H1 (cell line): Measurements from ENCODE around the gene SMG5. TPM values are rescaled to one million over a fixed set of nuclear protein-coding genes. Genes with fewer than 3 reads are reported as not detected.

Experiments used
- CTCF ChIA-PET: fragments of 300-600 bp; sonication (Branson Sonifier 250); formaldehyde crosslinking; loops from one replicate; lab custom pipeline; 2021; ENCODE audit not compliant: partially characterized antibody; lab: Charles Lee
- POLR2A ChIA-PET: fragments of 300-600 bp; sonication (Branson Sonifier 250); formaldehyde crosslinking; loops from one replicate; lab custom pipeline; 2021; ENCODE audit warnings: inconsistent platforms; ENCODE audit not compliant: partially characterized antibody; lab: Charles Lee
- DNase-seq, 2 experiments: peaks; one replicate each; pipeline versions ENCODE4 v3.0.0 to v3.0.0-alpha.2; 2010 to 2022; ENCODE audit warnings: low spot score in 2 of 2, low read depth in 1 of 2, mixed read lengths in 1 of 2
- FAIRE-seq: peaks from 2 replicates; lab custom pipeline; 2011; peaks lifted over from hg19 to GRCh38; lab: Jason Lieb, UNC
- H2AFZ ChIP-seq: 2 replicates; pipeline ENCODE4 v1.8.1; 2012; ENCODE audit warnings: low read length, inconsistent platforms
- H2AK5ac ChIP-seq: 2 replicates; pipeline ENCODE4 v1.6.1; 2013; ENCODE audit warnings: low read depth, low read length
- H2BK120ac ChIP-seq: replicated peaks from 2 replicates; pipeline ENCODE3; 2013; ENCODE audit warnings: low read depth, low read length, inconsistent platforms
- H2BK12ac ChIP-seq: 2 replicates; pipeline ENCODE4 v1.6.1; 2013; ENCODE audit warnings: low read depth, low read length
- H2BK15ac ChIP-seq: 2 replicates; pipeline ENCODE4 v1.6.1; 2013; ENCODE audit warnings: low read length
- H2BK20ac ChIP-seq: 2 replicates; pipeline ENCODE4 v1.6.1; 2013; ENCODE audit warnings: low read length
- H2BK5ac ChIP-seq: 2 replicates; pipeline ENCODE4 v1.6.1; 2013; ENCODE audit warnings: low read depth, low read length
- H3K14ac ChIP-seq: 2 replicates; pipeline ENCODE4 v1.6.1; 2013; ENCODE audit warnings: inconsistent platforms; ENCODE audit not compliant: insufficient read length
- H3K18ac ChIP-seq: 2 replicates; pipeline ENCODE4 v1.6.1; 2013; ENCODE audit warnings: low read length; ENCODE audit errors: extremely low read depth
- H3K23ac ChIP-seq: 2 replicates; pipeline ENCODE4 v1.6.1; 2013; ENCODE audit warnings: inconsistent platforms; ENCODE audit not compliant: insufficient read length
- H3K23me2 ChIP-seq: 2 replicates; pipeline ENCODE4 v1.6.1; 2013; ENCODE audit warnings: low read depth, low read length
- H3K27ac ChIP-seq: 2 replicates; pipeline ENCODE4 v1.6.1; 2011; ENCODE audit warnings: low read depth, low read length, inconsistent platforms
- H3K27me3 ChIP-seq, 4 experiments: replicated peaks in 1 of 4; 1 replicate in 1 of 4; 2 replicates in 3 of 4; pipeline versions ENCODE4 v1.6.1 to v1.8.1; 2011 to 2013; ENCODE audit warnings: low read length in 3 of 4, mild to moderate bottlenecking in 3 of 4, inconsistent platforms in 2 of 4, mixed read lengths in 2 of 4, moderate library complexity in 1 of 4; ENCODE audit not compliant: control insufficient read depth in 3 of 4, insufficient read depth in 3 of 4; ENCODE audit errors: extremely low read depth in 1 of 4
- H3K36me3 ChIP-seq, 4 experiments: 2 replicates each; pipeline versions ENCODE4 v1.6.1 to v1.8.1; 2011 to 2013; ENCODE audit warnings: mild to moderate bottlenecking in 4 of 4, low read length in 3 of 4, moderate library complexity in 2 of 4, control low read depth in 1 of 4, inconsistent platforms in 1 of 4; ENCODE audit not compliant: insufficient read depth in 4 of 4, control insufficient read depth in 2 of 4
- H3K4ac ChIP-seq: replicated peaks from 2 replicates; pipeline ENCODE3; 2013; ENCODE audit warnings: low read length, low read depth, mixed read lengths, inconsistent platforms; ENCODE audit not compliant: insufficient read length
- H3K4me1 ChIP-seq, 4 experiments: replicated peaks in 1 of 4; 1 replicate in 1 of 4; 2 replicates in 3 of 4; pipeline versions ENCODE4 v1.6.1 to v1.8.1; 2011 to 2013; ENCODE audit warnings: low read length in 3 of 4, inconsistent platforms in 2 of 4, mixed read lengths in 1 of 4; ENCODE audit not compliant: insufficient read depth in 4 of 4, control insufficient read depth in 3 of 4
- H3K4me2 ChIP-seq, 2 experiments: 2 replicates each; pipeline versions ENCODE4 v1.6.1 to v1.8.1; 2011 to 2013; ENCODE audit warnings: low read depth in 2 of 2, low read length in 2 of 2, control low read depth in 1 of 2, inconsistent platforms in 1 of 2, mild to moderate bottlenecking in 1 of 2; ENCODE audit not compliant: insufficient read depth in 1 of 2
- H3K4me3 ChIP-seq, 4 experiments: fragments of 200-600, 300-600 bp in 1 of 4; sonication (generic), shearing (Covaris generic), sonication (Bioruptor Twin) in 1 of 4; 2 replicates each; pipeline versions ENCODE4 v1.5.1 to v1.8.1; 2011 to 2016; ENCODE audit warnings: low read length in 4 of 4, low read depth in 3 of 4, control low read depth in 2 of 4, inconsistent platforms in 2 of 4, mild to moderate bottlenecking in 2 of 4, mixed read lengths in 1 of 4, moderate library complexity in 1 of 4; ENCODE audit not compliant: insufficient read depth in 2 of 4; ENCODE audit errors: extremely low read depth in 1 of 4
- H3K56ac ChIP-seq: replicated peaks from 2 replicates; pipeline ENCODE3; 2013; ENCODE audit warnings: low read depth, mild to moderate bottlenecking, mixed read lengths, low read length, inconsistent platforms; ENCODE audit not compliant: insufficient read length
- H3K79me1 ChIP-seq: 2 replicates; pipeline ENCODE4 v1.6.1; 2013; ENCODE audit warnings: low read depth, low read length, control low read depth
- H3K79me2 ChIP-seq, 2 experiments: 2 replicates each; pipeline versions ENCODE4 v1.6.1 to v1.8.1; 2012 to 2013; ENCODE audit warnings: low read length in 2 of 2, mild to moderate bottlenecking in 2 of 2, inconsistent platforms in 1 of 2; ENCODE audit not compliant: insufficient read depth in 2 of 2, control insufficient read depth in 1 of 2
- H3K9ac ChIP-seq, 4 experiments: replicated peaks in 1 of 4; 1 replicate in 1 of 4; 2 replicates in 3 of 4; pipeline versions ENCODE4 v1.6.1 to v1.8.1; 2011 to 2013; ENCODE audit warnings: low read depth in 3 of 4, low read length in 3 of 4, control low read depth in 2 of 4, mild to moderate bottlenecking in 2 of 4, moderate library complexity in 2 of 4, inconsistent platforms in 1 of 4; ENCODE audit errors: extremely low read depth in 1 of 4
- H3K9me3 ChIP-seq, 2 experiments: 2 replicates each; pipeline versions ENCODE4 v1.6.1 to v1.8.1; 2012 to 2013; ENCODE audit warnings: mild to moderate bottlenecking in 2 of 2, moderate library complexity in 2 of 2, control low read depth in 1 of 2, inconsistent platforms in 1 of 2, low read depth in 1 of 2, low read length in 1 of 2, mixed read lengths in 1 of 2; ENCODE audit not compliant: insufficient read depth in 2 of 2
- H4K20me1 ChIP-seq, 2 experiments: replicated peaks in 1 of 2; 2 replicates each; pipeline versions ENCODE3 to v1.8.1; 2011 to 2013; ENCODE audit warnings: inconsistent platforms in 2 of 2, low read length in 2 of 2, mild to moderate bottlenecking in 1 of 2; ENCODE audit not compliant: insufficient read depth in 2 of 2, control insufficient read depth in 1 of 2
- H4K5ac ChIP-seq: 2 replicates; pipeline ENCODE4 v1.6.1; 2013; ENCODE audit warnings: low read length, low read depth, mixed read lengths, inconsistent platforms; ENCODE audit not compliant: insufficient read length
- H4K8ac ChIP-seq: 2 replicates; pipeline ENCODE4 v1.8.0; 2013; ENCODE audit warnings: mild to moderate bottlenecking, moderate library complexity, low read length, inconsistent platforms; ENCODE audit not compliant: insufficient read depth; ENCODE audit errors: extremely low read depth
- H4K91ac ChIP-seq: replicated peaks from 2 replicates; pipeline ENCODE3; 2013; ENCODE audit warnings: low read length, mixed read lengths, inconsistent platforms; ENCODE audit not compliant: insufficient read length
- CEBPB ChIP-seq: IDR thresholded peaks from 2 replicates; pipeline ENCODE4 v1.6.1; 2012; ENCODE audit warnings: low read depth, low read length
- JUN ChIP-seq: IDR thresholded peaks from 2 replicates; pipeline ENCODE4 v1.6.1; 2011; ENCODE audit warnings: low read depth, mild to moderate bottlenecking, improper control_type of control experiment, low read length
- POLR2A ChIP-seq, 2 experiments: IDR thresholded peaks; 1 replicate in 1 of 2; 2 replicates in 1 of 2; pipeline ENCODE4 v1.6.1; 2011; ENCODE audit warnings: low read depth in 2 of 2, low read length in 2 of 2, mild to moderate bottlenecking in 2 of 2; ENCODE audit errors: control extremely low read depth in 1 of 2
- POLR2AphosphoS5 ChIP-seq: IDR thresholded peaks from 2 replicates; pipeline ENCODE4 v1.6.1; 2011; ENCODE audit warnings: low read depth, low read length
- SAP30 ChIP-seq: fragments of 300-600 bp; sonication (generic); IDR thresholded peaks from 2 replicates; pipeline ENCODE4 v1.7.1; 2012; ENCODE audit warnings: low read length, moderate library complexity, mild to moderate bottlenecking, inconsistent platforms; ENCODE audit not compliant: insufficient read depth, insufficient replicate concordance
- SP4 ChIP-seq: IDR thresholded peaks from 2 replicates; pipeline ENCODE4 v1.6.1; 2012; ENCODE audit warnings: low read length, inconsistent platforms
- TCF12 ChIP-seq: IDR thresholded peaks from 2 replicates; pipeline ENCODE4 v1.6.1; 2011; ENCODE audit warnings: low read depth, mild to moderate bottlenecking, low read length
- YY1 ChIP-seq: IDR thresholded peaks from 2 replicates; pipeline ENCODE4 v1.6.1; 2011; ENCODE audit warnings: low read depth, mild to moderate bottlenecking, low read length
- WGBS, 2 experiments: shearing (Covaris generic) in 1 of 2; methylation state at CpG; one replicate each; pipeline versions ENCODE4 v1.1.6 to v1.1.7; 2013 to 2015; ENCODE audit warnings: low lambda C conversion rate in 2 of 2, mixed read lengths in 2 of 2, inconsistent platforms in 1 of 2, low coverage in 1 of 2, missing lambda C conversion rate in 1 of 2; ENCODE audit not compliant: insufficient replicate concordance in 2 of 2, insufficient coverage in 1 of 2, insufficient read length in 1 of 2; ENCODE audit errors: extremely low coverage in 1 of 2, missing lambda C conversion rate in 1 of 2; 5-methylcytosine and 5-hydroxymethylcytosine counted together
- polyA plus RNA-seq, 7 experiments: library from polyadenylated mRNA; depleted of rRNA in 3 of 7; stranded (reverse) in 5 of 7; unstranded in 2 of 7; fragments of >200 nt in 5 of 7; fragments of 200-250 nt in 2 of 7; gene quantifications; 1 replicate in 5 of 7; 2 replicates in 1 of 7; 4 replicates in 1 of 7; pipeline versions ENCODE4 v1.2.1 to v1.2.3, GENCODE V29; 2011 to 2013; ENCODE audit warnings: missing spikeins in 2 of 7, mixed read lengths in 2 of 7
- total RNA-seq: library from RNA; stranded (reverse); fragmentation: NEBNext Ultra II Directional; extraction: Animal tissue kit (Norgen Biotek cat#: 25700); gene quantifications from 2 replicates; pipeline ENCODE4 v1.2.1, GENCODE V29; 2021

SMG5 gene
- total and polyA plus RNA-seq, 2 of the 8 experiments (the other 6 are each of a cell fraction or from before 2014, with no cell fraction given): 32.7 to 98.0 TPM

GRCh38 chr1:156249593-156249992 lies 33.0 kb downstream of the SMG5 start:
- CTCF ChIA-PET: interaction anchor here (0.5 to 47.2 kb wide), 10 partner anchors 11 to 109 kb away, joined by 3 to 1265 read pairs (median 4); partner anchors contain the start of gene SEMA4A
- Histone ChIP-seq H4K5ac (no peak overlapping the region), H3K27ac (no peak overlapping the region)

More at GRCh38 chr1:156249593-156249992, 33.0 kb downstream of the SMG5 start:
- Histone ChIP-seq H3K4me2 (no peak overlapping the region), H3K56ac (no peak overlapping the region), H3K4me1 (peaks cover 0 to 16% (median 9%) of the 10 kb centered on the region in 4 experiments), H2AFZ (no peak overlapping the region), H4K91ac (no peak overlapping the region), H3K79me1 (no peaks in the 10 kb centered on the region), H3K18ac (no peak overlapping the region), H3K9ac (no peak overlapping the region), H2BK5ac (no peak overlapping the region), H3K23me2 (no peaks in the 10 kb centered on the region), H3K4me3 (no peak overlapping the region), H4K20me1 (peaks cover 0 to 4% of the 10 kb centered on the region in 2 experiments), H2BK15ac (no peak overlapping the region), H3K9me3 (no peaks in the 10 kb centered on the region), H2BK120ac (no peak overlapping the region), H2BK12ac (no peak overlapping the region), H2AK5ac (no peak overlapping the region), H3K14ac (no peak overlapping the region), H3K4ac (no peak overlapping the region), H3K79me2 (no peaks in the 10 kb centered on the region), H3K36me3 (peaks cover 26 to 56% (median 40%) of the 10 kb centered on the region in 4 experiments), H3K23ac (no peak overlapping the region), H3K27me3 (no peaks in the 10 kb centered on the region), H4K8ac (no peak overlapping the region), H2BK20ac (no peak overlapping the region)
- WGBS, 2 experiments: 81% methylated on average over 5 of the region's 5 CpGs; no CpG with 5 or more reads in 1 of the 2 experiments
- POLR2A ChIA-PET: interaction anchor here (0.7 to 11.8 kb wide), 9 partner anchors 7 to 109 kb away, joined by 3 to 102 read pairs (median 4); partner anchors contain the start of genes BGLAP, SMG5 and TMEM79
- no peak for DNase-seq
- FAIRE-seq: no peak
- TF ChIP-seq JUN: no peak
- TF ChIP-seq SP4: no peak
- peak; percentile 33; the same call in 1 of the 2 replicates for TF ChIP-seq POLR2AphosphoS5
- TF ChIP-seq TCF12: no peak
- 0 out of 3 replicates have a peak, but pooled peaks of 1 of the 2 experiments have one; percentile 25 for TF ChIP-seq POLR2A (IDR thresholded peaks at IDR 0.05; ENCODE audit: control extremely low read depth in 1 of 2, low read depth in 2 of 2, low read length in 2 of 2)
- TF ChIP-seq YY1: no peak
- TF ChIP-seq CEBPB: no peak
- TF ChIP-seq SAP30: no peak
